Measurements from ENCODE around the gene XRRA1. TPM values are rescaled to one million over a fixed set of nuclear protein-coding genes. Genes with fewer than 3 reads are reported as not detected.
"Not testable (repeated sequence)": the region's sequence is repeated elsewhere in the genome, so short reads cannot be mapped to it uniquely, and the experiment has no call there.

Gene XRRA1
- total RNA-seq, 1 donor: 7.8 TPM

- DNase-seq (ENCODE audit: low read depth): no peak
- no peak for TF ChIP-seq CTCF (IDR thresholded peaks at IDR 0.05; ENCODE audit: insufficient read depth, low read depth, low read length)
- H3K4me3 ChIP-seq (ENCODE audit: low read depth, low read length): no peak overlapping the region
Observed at GRCh38 chr11:74966651-74967050, 17.8 kb upstream of the XRRA1 start.

- DNase-seq (ENCODE audit: low read depth); H3K4me3 ChIP-seq (ENCODE audit: low read depth, low read length): not testable (repeated sequence)
Observed at GRCh38 chr11:74960128-74960527, 11.2 kb upstream of the XRRA1 start.

- TF ChIP-seq CTCF (IDR thresholded peaks at IDR 0.05; ENCODE audit: insufficient read depth, low read depth, low read length): no peak
- no peak for DNase-seq (ENCODE audit: low read depth)
- no peak overlapping the region for H3K4me3 ChIP-seq (ENCODE audit: low read depth, low read length)
Observed at GRCh38 chr11:74957937-74958629, 9.2 kb upstream of the XRRA1 start.

GRCh38 chr11:74956397-74957015 lies 7.6 kb upstream of the XRRA1 start:
- peak; percentile 56 for DNase-seq (ENCODE audit: low read depth)
- no peak for TF ChIP-seq CTCF (IDR thresholded peaks at IDR 0.05; ENCODE audit: insufficient read depth, low read depth, low read length)
- no peak overlapping the region for H3K4me3 ChIP-seq (ENCODE audit: low read depth, low read length)

- no peak for DNase-seq (ENCODE audit: low read depth)
- no peak overlapping the region for H3K4me3 ChIP-seq (ENCODE audit: low read depth, low read length)
- TF ChIP-seq CTCF (IDR thresholded peaks at IDR 0.05; ENCODE audit: insufficient read depth, low read depth, low read length): no peak
Observed at GRCh38 chr11:74954199-74954598, 5.3 kb upstream of the XRRA1 start.

- H3K4me3 ChIP-seq (ENCODE audit: low read depth, low read length): no peak overlapping the region
- TF ChIP-seq CTCF (IDR thresholded peaks at IDR 0.05; ENCODE audit: insufficient read depth, low read depth, low read length): no peak
- no peak for DNase-seq (ENCODE audit: low read depth)
Observed at GRCh38 chr11:74953451-74953850, 4.6 kb upstream of the XRRA1 start.

GRCh38 chr11:74952752-74953151 lies 3.9 kb upstream of the XRRA1 start:
- no peak overlapping the region for H3K4me3 ChIP-seq (ENCODE audit: low read depth, low read length)
- TF ChIP-seq CTCF (IDR thresholded peaks at IDR 0.05; ENCODE audit: insufficient read depth, low read depth, low read length): no peak
- DNase-seq (ENCODE audit: low read depth): no peak

All from fibroblast of villous mesenchyme (primary cell).